ENCODE measurements around the gene ZNF492.

DNA sequence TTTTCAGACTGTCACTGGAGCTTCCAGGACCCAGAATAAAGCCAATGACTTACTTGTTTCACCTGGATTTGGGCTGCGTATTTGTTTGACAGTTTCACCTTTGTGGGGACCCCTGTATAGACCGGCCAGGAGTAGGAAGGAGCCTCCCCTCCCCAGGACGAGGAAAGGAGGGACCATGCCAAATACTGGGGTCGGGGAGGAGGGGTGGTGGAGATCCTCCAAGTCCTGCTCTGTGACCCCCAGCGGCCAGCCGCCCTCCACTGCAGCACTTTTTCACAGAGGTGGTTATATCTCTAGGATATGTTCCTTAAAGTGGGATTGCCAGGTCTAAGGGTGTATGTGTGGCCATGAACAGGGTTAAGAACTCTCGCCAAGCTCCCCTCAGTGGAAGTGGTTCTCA, 25.7 kb upstream of the ZNF492 start:
- TF ChIP-seq, protein P1, sequence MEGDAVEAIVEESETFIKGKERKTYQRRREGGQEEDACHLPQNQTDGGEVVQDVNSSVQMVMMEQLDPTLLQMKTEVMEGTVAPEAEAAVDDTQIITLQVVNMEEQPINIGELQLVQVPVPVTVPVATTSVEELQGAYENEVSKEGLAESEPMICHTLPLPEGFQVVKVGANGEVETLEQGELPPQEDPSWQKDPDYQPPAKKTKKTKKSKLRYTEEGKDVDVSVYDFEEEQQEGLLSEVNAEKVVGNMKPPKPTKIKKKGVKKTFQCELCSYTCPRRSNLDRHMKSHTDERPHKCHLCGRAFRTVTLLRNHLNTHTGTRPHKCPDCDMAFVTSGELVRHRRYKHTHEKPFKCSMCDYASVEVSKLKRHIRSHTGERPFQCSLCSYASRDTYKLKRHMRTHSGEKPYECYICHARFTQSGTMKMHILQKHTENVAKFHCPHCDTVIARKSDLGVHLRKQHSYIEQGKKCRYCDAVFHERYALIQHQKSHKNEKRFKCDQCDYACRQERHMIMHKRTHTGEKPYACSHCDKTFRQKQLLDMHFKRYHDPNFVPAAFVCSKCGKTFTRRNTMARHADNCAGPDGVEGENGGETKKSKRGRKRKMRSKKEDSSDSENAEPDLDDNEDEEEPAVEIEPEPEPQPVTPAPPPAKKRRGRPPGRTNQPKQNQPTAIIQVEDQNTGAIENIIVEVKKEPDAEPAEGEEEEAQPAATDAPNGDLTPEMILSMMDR (IDR thresholded peaks at IDR 0.05; ENCODE audit: poor library complexity, severe bottlenecking) = no peak
- TF ChIP-seq, protein P2, sequence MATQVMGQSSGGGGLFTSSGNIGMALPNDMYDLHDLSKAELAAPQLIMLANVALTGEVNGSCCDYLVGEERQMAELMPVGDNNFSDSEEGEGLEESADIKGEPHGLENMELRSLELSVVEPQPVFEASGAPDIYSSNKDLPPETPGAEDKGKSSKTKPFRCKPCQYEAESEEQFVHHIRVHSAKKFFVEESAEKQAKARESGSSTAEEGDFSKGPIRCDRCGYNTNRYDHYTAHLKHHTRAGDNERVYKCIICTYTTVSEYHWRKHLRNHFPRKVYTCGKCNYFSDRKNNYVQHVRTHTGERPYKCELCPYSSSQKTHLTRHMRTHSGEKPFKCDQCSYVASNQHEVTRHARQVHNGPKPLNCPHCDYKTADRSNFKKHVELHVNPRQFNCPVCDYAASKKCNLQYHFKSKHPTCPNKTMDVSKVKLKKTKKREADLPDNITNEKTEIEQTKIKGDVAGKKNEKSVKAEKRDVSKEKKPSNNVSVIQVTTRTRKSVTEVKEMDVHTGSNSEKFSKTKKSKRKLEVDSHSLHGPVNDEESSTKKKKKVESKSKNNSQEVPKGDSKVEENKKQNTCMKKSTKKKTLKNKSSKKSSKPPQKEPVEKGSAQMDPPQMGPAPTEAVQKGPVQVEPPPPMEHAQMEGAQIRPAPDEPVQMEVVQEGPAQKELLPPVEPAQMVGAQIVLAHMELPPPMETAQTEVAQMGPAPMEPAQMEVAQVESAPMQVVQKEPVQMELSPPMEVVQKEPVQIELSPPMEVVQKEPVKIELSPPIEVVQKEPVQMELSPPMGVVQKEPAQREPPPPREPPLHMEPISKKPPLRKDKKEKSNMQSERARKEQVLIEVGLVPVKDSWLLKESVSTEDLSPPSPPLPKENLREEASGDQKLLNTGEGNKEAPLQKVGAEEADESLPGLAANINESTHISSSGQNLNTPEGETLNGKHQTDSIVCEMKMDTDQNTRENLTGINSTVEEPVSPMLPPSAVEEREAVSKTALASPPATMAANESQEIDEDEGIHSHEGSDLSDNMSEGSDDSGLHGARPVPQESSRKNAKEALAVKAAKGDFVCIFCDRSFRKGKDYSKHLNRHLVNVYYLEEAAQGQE (IDR thresholded peaks at IDR 0.05; ENCODE audit: borderline replicate concordance) = no peak
- no peak for TF ChIP-seq EP300 (conservative IDR thresholded peaks at IDR 0.05; ENCODE audit: poor library complexity, severe bottlenecking)
- no peak for TF ChIP-seq POLR2AphosphoS5 (IDR thresholded peaks at IDR 0.05)
- no peak for TF ChIP-seq EZH2 (IDR thresholded peaks at IDR 0.05; ENCODE audit: borderline replicate concordance, insufficient read depth, low read length, poor library complexity, severe bottlenecking)
- TF ChIP-seq SMC3 (conservative IDR thresholded peaks at IDR 0.05; ENCODE audit: poor library complexity) = no peak
- TF ChIP-seq TAF1 (IDR thresholded peaks at IDR 0.05; ENCODE audit: low read depth) = no peak

Data from neural cell (in vitro differentiated cells).